BE2C (cell line): Measurements from ENCODE around the gene GLCE.

ENCODE experiments used
- DNase-seq: peaks from one replicate; pipeline ENCODE4 v3.0.0-alpha.2; 2020
- H3K27me3 ChIP-seq: fragments of 250-450 bp; sonication (Bioruptor Pico); 2 replicates; pipeline ENCODE4 v1.5.1; 2020; ENCODE audit warnings: mild to moderate bottlenecking
- H3K36me3 ChIP-seq: fragments of 250-450 bp; sonication (Bioruptor Pico); 2 replicates; pipeline ENCODE4 v1.5.1; 2020; ENCODE audit warnings: mild to moderate bottlenecking
- H3K4me1 ChIP-seq: fragments of 250-450 bp; sonication (Bioruptor Pico); 2 replicates; pipeline ENCODE4 v1.5.1; 2020
- H3K4me3 ChIP-seq: 2 replicates; pipeline ENCODE4 v1.5.1; 2011; ENCODE audit warnings: low read depth, low read length
- H3K9me3 ChIP-seq: fragments of 250-450 bp; sonication (Bioruptor Pico); 2 replicates; pipeline ENCODE4 v1.5.1; 2020
- CTCF ChIP-seq: IDR thresholded peaks from 2 replicates; pipeline ENCODE4 v1.5.1; 2012; ENCODE audit warnings: mild to moderate bottlenecking, low read depth, low read length

The GLCE gene

GRCh38 chr15:69234676-69235075 lies 74.2 kb downstream of the GLCE start:
- Histone ChIP-seq H3K4me3 (no peak overlapping the region), H3K4me1 (peaks cover 3% of the 10 kb centered on the region; the same call in 1 of the 2 replicates), H3K36me3 (no peaks in the 10 kb centered on the region), H3K9me3 (no peaks in the 10 kb centered on the region), H3K27me3 (0 out of 2 replicates have a peak, but pooled peaks cover 3% of the 10 kb centered on the region)
- DNase-seq = no peak
- TF ChIP-seq CTCF = no peak

GRCh38 chr15:69236505-69236904 lies 76.1 kb downstream of the GLCE start:
- 0 out of 2 replicates have a peak, but pooled peaks cover 3% of the 10 kb centered on the region for H3K27me3 ChIP-seq
- H3K9me3 ChIP-seq = no peaks in the 10 kb centered on the region
- H3K4me1 ChIP-seq = peaks cover 3% of the 10 kb centered on the region; the same call in 1 of the 2 replicates
- no peak for TF ChIP-seq CTCF
- DNase-seq = no peak
- no peak overlapping the region for H3K4me3 ChIP-seq
- H3K36me3 ChIP-seq = no peaks in the 10 kb centered on the region

- no peak for DNase-seq
- Histone ChIP-seq H3K27me3 (0 out of 2 replicates have a peak, but pooled peaks cover 3% of the 10 kb centered on the region), H3K36me3 (no peaks in the 10 kb centered on the region), H3K4me3 (no peak overlapping the region), H3K4me1 (peaks cover 3% of the 10 kb centered on the region; the same call in 1 of the 2 replicates), H3K9me3 (no peaks in the 10 kb centered on the region)
- TF ChIP-seq CTCF = no peak
These were observed 77.3 kb downstream of the GLCE start for GRCh38 chr15:69237718-69238117.

- Histone ChIP-seq H3K9me3 (no peaks in the 10 kb centered on the region), H3K4me1 (no peaks in the 10 kb centered on the region), H3K27me3 (no peaks in the 10 kb centered on the region), H3K36me3 (no peaks in the 10 kb centered on the region), H3K4me3 (no peak overlapping the region)
- no peak for DNase-seq
- no peak for TF ChIP-seq CTCF
These were observed 84.4 kb downstream of the GLCE start for GRCh38 chr15:69244798-69245197.

GRCh38 chr15:69253156-69253555 lies 92.7 kb downstream of the GLCE start:
- Histone ChIP-seq H3K27me3 (no peaks in the 10 kb centered on the region), H3K9me3 (no peaks in the 10 kb centered on the region), H3K36me3 (0 out of 2 replicates have a peak, but pooled peaks cover 2% of the 10 kb centered on the region), H3K4me3 (no peak overlapping the region), H3K4me1 (no peaks in the 10 kb centered on the region)
- DNase-seq = peak; percentile 30
- TF ChIP-seq CTCF = no peak

- TF ChIP-seq CTCF = peak; percentile 51
- H3K4me1 ChIP-seq = no peaks in the 10 kb centered on the region
- 0 out of 2 replicates have a peak, but pooled peaks cover 2% of the 10 kb centered on the region for H3K36me3 ChIP-seq
- H3K27me3 ChIP-seq = no peaks in the 10 kb centered on the region
- no peak for DNase-seq
- H3K4me3 ChIP-seq = no peak overlapping the region
- H3K9me3 ChIP-seq = no peaks in the 10 kb centered on the region
These were observed 105.0 kb downstream of the GLCE start for GRCh38 chr15:69265347-69265955.
